GM23338 (cell line): ENCODE measurements around the gene VMP1.

Source experiments
- CREB1 ChIP-seq: fragments of 250-450 bp; sonication (Bioruptor Pico); IDR thresholded peaks from 2 replicates; pipeline ENCODE4 v1.5.0; 2020; ENCODE audit warnings: low read depth, mild to moderate bottlenecking, moderate library complexity
- EZH2 ChIP-seq: fragments of 200-600 bp; sonication (generic); IDR thresholded peaks from one replicate; pipeline ENCODE4 v1.8.0; 2017; ENCODE audit warnings: antibody characterized with exemption, mild to moderate bottlenecking, low read depth; ENCODE audit not compliant: unreplicated experiment
- EZH2phosphoT487 ChIP-seq: fragments of 200-600 bp; sonication (generic); IDR thresholded peaks from one replicate; pipeline ENCODE4 v1.8.1; 2018; ENCODE audit warnings: antibody characterized with exemption; ENCODE audit not compliant: unreplicated experiment
- JUNB ChIP-seq: IDR thresholded peaks from one replicate; pipeline ENCODE4 v1.6.1; 2016; ENCODE audit warnings: antibody characterized with exemption; ENCODE audit not compliant: unreplicated experiment
- NANOG ChIP-seq: IDR thresholded peaks from 2 replicates; pipeline ENCODE4 v1.6.1; 2016; ENCODE audit warnings: antibody characterized with exemption, borderline replicate concordance
- POLR2AphosphoS5 ChIP-seq: IDR thresholded peaks from 2 replicates; pipeline ENCODE4 v1.6.1; 2016; ENCODE audit warnings: antibody characterized with exemption, low read depth
- STAT1 ChIP-seq: IDR thresholded peaks from one replicate; pipeline ENCODE4 v1.6.1; 2016; ENCODE audit warnings: antibody characterized with exemption; ENCODE audit not compliant: unreplicated experiment
- ZNF114 ChIP-seq: fragments of 250-450 bp; sonication (Bioruptor Pico); IDR thresholded peaks from 2 replicates; pipeline ENCODE4 v1.5.0; 2020; ENCODE audit warnings: mild to moderate bottlenecking, moderate library complexity
- ZNF331 ChIP-seq: fragments of 250-450 bp; sonication (Bioruptor Pico); IDR thresholded peaks from 2 replicates; pipeline ENCODE4 v1.5.0; 2020; ENCODE audit warnings: low read depth, mild to moderate bottlenecking, moderate library complexity
- TF ChIP-seq, protein P1 (sequence below), 2 experiments: fragments of 200-600 bp in 1 of 2; sonication (generic) in 1 of 2; conservative IDR thresholded peaks; 2 replicates each; pipeline versions ENCODE4 v1.5.1 to v1.6.1; 2016 to 2017; ENCODE audit warnings: antibody characterized with exemption in 2 of 2, low read depth in 2 of 2, mild to moderate bottlenecking in 2 of 2, moderate library complexity in 1 of 2
- TF ChIP-seq, protein P2 (sequence below): IDR thresholded peaks from one replicate; pipeline ENCODE4 v1.6.1; 2018; ENCODE audit warnings: antibody characterized with exemption; ENCODE audit not compliant: unreplicated experiment
- TF ChIP-seq, protein P3 (sequence below): IDR thresholded peaks from 2 replicates; pipeline ENCODE4 v1.6.1; 2016; ENCODE audit warnings: antibody characterized with exemption
- TF ChIP-seq, protein P4 (sequence below): fragments of 250-450 bp; sonication (Bioruptor Pico); IDR thresholded peaks from 2 replicates; pipeline ENCODE4 v1.5.0; 2020; ENCODE audit warnings: mild to moderate bottlenecking, moderate library complexity

DNA sequence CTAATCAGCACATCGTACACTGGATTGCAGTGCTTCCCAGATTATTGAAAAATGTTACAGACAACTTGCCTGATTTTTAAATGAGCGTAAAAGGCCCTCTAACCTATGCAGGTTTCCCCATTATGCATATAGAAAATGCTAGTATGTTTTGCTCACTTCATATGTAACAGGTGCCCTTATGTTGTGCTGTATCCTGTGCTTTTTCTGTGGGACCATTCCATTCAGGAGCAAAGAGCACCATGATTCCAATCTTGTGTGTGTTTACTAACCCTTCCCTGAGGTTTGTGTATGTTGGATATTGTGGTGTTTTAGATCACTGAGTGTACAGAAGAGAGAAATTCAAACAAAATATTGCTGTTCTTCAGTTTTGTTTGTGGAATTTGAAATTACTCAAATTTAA lies 13.1 kb upstream of the VMP1 start:
- TF ChIP-seq EZH2 (no peak), CREB1 (no peak), POLR2AphosphoS5 (no peak), EZH2phosphoT487 (no peak), STAT1 (no peak), ZNF331 (CRISPR knock-in tag) (no peak), JUNB (no peak), ZNF114 (CRISPR knock-in tag) (no peak), NANOG (no peak)
- TF ChIP-seq, protein P1, sequence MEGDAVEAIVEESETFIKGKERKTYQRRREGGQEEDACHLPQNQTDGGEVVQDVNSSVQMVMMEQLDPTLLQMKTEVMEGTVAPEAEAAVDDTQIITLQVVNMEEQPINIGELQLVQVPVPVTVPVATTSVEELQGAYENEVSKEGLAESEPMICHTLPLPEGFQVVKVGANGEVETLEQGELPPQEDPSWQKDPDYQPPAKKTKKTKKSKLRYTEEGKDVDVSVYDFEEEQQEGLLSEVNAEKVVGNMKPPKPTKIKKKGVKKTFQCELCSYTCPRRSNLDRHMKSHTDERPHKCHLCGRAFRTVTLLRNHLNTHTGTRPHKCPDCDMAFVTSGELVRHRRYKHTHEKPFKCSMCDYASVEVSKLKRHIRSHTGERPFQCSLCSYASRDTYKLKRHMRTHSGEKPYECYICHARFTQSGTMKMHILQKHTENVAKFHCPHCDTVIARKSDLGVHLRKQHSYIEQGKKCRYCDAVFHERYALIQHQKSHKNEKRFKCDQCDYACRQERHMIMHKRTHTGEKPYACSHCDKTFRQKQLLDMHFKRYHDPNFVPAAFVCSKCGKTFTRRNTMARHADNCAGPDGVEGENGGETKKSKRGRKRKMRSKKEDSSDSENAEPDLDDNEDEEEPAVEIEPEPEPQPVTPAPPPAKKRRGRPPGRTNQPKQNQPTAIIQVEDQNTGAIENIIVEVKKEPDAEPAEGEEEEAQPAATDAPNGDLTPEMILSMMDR (conservative IDR thresholded peaks at IDR 0.05; ENCODE audit: low read depth in 2 of 2) = no peak
- TF ChIP-seq, protein P2, sequence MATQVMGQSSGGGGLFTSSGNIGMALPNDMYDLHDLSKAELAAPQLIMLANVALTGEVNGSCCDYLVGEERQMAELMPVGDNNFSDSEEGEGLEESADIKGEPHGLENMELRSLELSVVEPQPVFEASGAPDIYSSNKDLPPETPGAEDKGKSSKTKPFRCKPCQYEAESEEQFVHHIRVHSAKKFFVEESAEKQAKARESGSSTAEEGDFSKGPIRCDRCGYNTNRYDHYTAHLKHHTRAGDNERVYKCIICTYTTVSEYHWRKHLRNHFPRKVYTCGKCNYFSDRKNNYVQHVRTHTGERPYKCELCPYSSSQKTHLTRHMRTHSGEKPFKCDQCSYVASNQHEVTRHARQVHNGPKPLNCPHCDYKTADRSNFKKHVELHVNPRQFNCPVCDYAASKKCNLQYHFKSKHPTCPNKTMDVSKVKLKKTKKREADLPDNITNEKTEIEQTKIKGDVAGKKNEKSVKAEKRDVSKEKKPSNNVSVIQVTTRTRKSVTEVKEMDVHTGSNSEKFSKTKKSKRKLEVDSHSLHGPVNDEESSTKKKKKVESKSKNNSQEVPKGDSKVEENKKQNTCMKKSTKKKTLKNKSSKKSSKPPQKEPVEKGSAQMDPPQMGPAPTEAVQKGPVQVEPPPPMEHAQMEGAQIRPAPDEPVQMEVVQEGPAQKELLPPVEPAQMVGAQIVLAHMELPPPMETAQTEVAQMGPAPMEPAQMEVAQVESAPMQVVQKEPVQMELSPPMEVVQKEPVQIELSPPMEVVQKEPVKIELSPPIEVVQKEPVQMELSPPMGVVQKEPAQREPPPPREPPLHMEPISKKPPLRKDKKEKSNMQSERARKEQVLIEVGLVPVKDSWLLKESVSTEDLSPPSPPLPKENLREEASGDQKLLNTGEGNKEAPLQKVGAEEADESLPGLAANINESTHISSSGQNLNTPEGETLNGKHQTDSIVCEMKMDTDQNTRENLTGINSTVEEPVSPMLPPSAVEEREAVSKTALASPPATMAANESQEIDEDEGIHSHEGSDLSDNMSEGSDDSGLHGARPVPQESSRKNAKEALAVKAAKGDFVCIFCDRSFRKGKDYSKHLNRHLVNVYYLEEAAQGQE = no peak
- TF ChIP-seq, protein P3, sequence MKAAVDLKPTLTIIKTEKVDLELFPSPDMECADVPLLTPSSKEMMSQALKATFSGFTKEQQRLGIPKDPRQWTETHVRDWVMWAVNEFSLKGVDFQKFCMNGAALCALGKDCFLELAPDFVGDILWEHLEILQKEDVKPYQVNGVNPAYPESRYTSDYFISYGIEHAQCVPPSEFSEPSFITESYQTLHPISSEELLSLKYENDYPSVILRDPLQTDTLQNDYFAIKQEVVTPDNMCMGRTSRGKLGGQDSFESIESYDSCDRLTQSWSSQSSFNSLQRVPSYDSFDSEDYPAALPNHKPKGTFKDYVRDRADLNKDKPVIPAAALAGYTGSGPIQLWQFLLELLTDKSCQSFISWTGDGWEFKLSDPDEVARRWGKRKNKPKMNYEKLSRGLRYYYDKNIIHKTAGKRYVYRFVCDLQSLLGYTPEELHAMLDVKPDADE = no peak
- TF ChIP-seq, protein P4, sequence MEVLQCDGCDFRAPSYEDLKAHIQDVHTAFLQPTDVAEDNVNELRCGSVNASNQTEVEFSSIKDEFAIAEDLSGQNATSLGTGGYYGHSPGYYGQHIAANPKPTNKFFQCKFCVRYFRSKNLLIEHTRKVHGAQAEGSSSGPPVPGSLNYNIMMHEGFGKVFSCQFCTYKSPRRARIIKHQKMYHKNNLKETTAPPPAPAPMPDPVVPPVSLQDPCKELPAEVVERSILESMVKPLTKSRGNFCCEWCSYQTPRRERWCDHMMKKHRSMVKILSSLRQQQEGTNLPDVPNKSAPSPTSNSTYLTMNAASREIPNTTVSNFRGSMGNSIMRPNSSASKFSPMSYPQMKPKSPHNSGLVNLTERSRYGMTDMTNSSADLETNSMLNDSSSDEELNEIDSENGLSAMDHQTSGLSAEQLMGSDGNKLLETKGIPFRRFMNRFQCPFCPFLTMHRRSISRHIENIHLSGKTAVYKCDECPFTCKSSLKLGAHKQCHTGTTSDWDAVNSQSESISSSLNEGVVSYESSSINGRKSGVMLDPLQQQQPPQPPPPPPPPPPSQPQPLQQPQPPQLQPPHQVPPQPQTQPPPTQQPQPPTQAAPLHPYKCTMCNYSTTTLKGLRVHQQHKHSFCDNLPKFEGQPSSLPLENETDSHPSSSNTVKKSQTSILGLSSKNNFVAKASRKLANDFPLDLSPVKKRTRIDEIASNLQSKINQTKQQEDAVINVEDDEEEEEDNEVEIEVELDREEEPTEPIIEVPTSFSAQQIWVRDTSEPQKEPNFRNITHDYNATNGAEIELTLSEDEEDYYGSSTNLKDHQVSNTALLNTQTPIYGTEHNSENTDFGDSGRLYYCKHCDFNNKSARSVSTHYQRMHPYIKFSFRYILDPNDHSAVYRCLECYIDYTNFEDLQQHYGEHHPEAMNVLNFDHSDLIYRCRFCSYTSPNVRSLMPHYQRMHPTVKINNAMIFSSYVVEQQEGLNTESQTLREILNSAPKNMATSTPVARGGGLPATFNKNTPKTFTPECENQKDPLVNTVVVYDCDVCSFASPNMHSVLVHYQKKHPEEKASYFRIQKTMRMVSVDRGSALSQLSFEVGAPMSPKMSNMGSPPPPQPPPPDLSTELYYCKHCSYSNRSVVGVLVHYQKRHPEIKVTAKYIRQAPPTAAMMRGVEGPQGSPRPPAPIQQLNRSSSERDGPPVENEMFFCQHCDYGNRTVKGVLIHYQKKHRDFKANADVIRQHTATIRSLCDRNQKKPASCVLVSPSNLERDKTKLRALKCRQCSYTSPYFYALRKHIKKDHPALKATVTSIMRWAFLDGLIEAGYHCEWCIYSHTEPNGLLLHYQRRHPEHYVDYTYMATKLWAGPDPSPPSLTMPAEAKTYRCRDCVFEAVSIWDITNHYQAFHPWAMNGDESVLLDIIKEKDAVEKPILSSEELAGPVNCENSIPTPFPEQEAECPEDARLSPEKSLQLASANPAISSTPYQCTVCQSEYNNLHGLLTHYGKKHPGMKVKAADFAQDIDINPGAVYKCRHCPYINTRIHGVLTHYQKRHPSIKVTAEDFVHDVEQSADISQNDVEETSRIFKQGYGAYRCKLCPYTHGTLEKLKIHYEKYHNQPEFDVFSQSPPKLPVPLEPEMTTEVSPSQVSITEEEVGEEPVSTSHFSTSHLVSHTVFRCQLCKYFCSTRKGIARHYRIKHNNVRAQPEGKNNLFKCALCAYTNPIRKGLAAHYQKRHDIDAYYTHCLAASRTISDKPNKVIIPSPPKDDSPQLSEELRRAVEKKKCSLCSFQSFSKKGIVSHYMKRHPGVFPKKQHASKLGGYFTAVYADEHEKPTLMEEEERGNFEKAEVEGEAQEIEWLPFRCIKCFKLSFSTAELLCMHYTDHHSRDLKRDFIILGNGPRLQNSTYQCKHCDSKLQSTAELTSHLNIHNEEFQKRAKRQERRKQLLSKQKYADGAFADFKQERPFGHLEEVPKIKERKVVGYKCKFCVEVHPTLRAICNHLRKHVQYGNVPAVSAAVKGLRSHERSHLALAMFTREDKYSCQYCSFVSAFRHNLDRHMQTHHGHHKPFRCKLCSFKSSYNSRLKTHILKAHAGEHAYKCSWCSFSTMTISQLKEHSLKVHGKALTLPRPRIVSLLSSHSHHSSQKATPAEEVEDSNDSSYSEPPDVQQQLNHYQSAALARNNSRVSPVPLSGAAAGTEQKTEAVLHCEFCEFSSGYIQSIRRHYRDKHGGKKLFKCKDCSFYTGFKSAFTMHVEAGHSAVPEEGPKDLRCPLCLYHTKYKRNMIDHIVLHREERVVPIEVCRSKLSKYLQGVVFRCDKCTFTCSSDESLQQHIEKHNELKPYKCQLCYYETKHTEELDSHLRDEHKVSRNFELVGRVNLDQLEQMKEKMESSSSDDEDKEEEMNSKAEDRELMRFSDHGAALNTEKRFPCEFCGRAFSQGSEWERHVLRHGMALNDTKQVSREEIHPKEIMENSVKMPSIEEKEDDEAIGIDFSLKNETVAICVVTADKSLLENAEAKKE (CRISPR knock-in tag) = no peak
